ENCODE data around the gene GABRR3.

Gene GABRR3

DNA sequence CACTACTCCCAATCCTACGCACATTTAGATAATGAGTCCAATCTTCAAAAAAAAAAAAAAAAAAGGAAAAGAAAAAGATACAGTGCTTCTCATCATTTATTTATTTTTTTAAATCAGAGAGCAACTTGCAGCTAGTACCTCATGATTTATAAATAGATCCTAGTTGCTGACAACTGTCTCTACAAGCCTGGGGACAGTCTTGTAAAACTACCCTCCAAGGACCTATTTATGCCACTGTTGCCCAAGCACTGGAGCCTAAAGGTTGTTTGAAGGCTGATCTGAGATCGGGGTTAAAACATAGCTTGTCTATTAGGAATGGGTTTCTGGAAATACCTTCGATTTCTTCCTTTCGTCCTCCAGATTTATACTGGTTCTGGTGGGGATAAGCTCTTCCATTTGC lies 14.7 kb downstream of the GABRR3 start:
- H3K27me3 ChIP-seq (replicated peaks; ENCODE audit: insufficient read depth, low read length), result no peaks in the 10 kb centered on the region
- DNase-seq, result no peak
- no peaks in the 10 kb centered on the region for H3K4me1 ChIP-seq (ENCODE audit: low read length)
- TF ChIP-seq, protein P1, sequence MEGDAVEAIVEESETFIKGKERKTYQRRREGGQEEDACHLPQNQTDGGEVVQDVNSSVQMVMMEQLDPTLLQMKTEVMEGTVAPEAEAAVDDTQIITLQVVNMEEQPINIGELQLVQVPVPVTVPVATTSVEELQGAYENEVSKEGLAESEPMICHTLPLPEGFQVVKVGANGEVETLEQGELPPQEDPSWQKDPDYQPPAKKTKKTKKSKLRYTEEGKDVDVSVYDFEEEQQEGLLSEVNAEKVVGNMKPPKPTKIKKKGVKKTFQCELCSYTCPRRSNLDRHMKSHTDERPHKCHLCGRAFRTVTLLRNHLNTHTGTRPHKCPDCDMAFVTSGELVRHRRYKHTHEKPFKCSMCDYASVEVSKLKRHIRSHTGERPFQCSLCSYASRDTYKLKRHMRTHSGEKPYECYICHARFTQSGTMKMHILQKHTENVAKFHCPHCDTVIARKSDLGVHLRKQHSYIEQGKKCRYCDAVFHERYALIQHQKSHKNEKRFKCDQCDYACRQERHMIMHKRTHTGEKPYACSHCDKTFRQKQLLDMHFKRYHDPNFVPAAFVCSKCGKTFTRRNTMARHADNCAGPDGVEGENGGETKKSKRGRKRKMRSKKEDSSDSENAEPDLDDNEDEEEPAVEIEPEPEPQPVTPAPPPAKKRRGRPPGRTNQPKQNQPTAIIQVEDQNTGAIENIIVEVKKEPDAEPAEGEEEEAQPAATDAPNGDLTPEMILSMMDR (IDR thresholded peaks at IDR 0.05; ENCODE audit: low read length), result no peak
- TF ChIP-seq EZH2 (optimal IDR thresholded peaks at IDR 0.05; ENCODE audit: low read depth, low read length), result no peak
- TF ChIP-seq EZH2phosphoT487 (IDR thresholded peaks at IDR 0.05; ENCODE audit: low read length), result no peak
- H3K36me3 ChIP-seq (replicated peaks; ENCODE audit: insufficient read depth, low read length), result no peaks in the 10 kb centered on the region
- H3K79me2 ChIP-seq (ENCODE audit: low read length), result no peaks in the 10 kb centered on the region
- no peak overlapping the region for H3K9ac ChIP-seq (ENCODE audit: low read length)
- H4K20me1 ChIP-seq (ENCODE audit: insufficient read depth, low read length), result no peaks in the 10 kb centered on the region
- no peaks in the 10 kb centered on the region for H3K9me2 ChIP-seq (replicated peaks; ENCODE audit: insufficient read depth, low read length)
- no peak overlapping the region for H3K4me3 ChIP-seq (ENCODE audit: low read length)
- H3K27ac ChIP-seq (ENCODE audit: low read length), result no peak overlapping the region
- no peak overlapping the region for H2AFZ ChIP-seq (ENCODE audit: low read length)
- no peaks in the 10 kb centered on the region for H3K9me3 ChIP-seq (replicated peaks; ENCODE audit: insufficient read depth, low read length)
- H3F3A ChIP-seq (ENCODE audit: insufficient read depth, low read length), result 0 out of 2 replicates have a peak, but pooled peaks cover 3% of the 10 kb centered on the region
- no peak overlapping the region for H3K4me2 ChIP-seq (ENCODE audit: low read depth, low read length)

GRCh38 chr3:98018301-98018700 lies 16.8 kb downstream of the GABRR3 start:
- Histone ChIP-seq H3K79me2 (ENCODE audit: low read length) (no peaks in the 10 kb centered on the region), H3K9ac (ENCODE audit: low read length) (no peak overlapping the region), H4K20me1 (ENCODE audit: insufficient read depth, low read length) (no peaks in the 10 kb centered on the region), H3K4me3 (ENCODE audit: low read length) (no peak overlapping the region), H3K27ac (ENCODE audit: low read length) (no peak overlapping the region), H2AFZ (ENCODE audit: low read length) (no peak overlapping the region; the same call in 1 of the 2 replicates), H3K4me2 (ENCODE audit: low read depth, low read length) (no peak overlapping the region), H3K4me1 (ENCODE audit: low read length) (no peaks in the 10 kb centered on the region), H3K27me3 (replicated peaks; ENCODE audit: insufficient read depth, low read length) (no peaks in the 10 kb centered on the region), H3K36me3 (replicated peaks; ENCODE audit: insufficient read depth, low read length) (no peaks in the 10 kb centered on the region), H3K9me3 (replicated peaks; ENCODE audit: insufficient read depth, low read length) (no peaks in the 10 kb centered on the region), H3K9me2 (replicated peaks; ENCODE audit: insufficient read depth, low read length) (no peaks in the 10 kb centered on the region), H3F3A (ENCODE audit: insufficient read depth, low read length) (0 out of 2 replicates have a peak, but pooled peaks cover 3% of the 10 kb centered on the region)
- no peak for DNase-seq
- TF ChIP-seq EZH2phosphoT487 (IDR thresholded peaks at IDR 0.05; ENCODE audit: low read length) (no peak), EZH2 (optimal IDR thresholded peaks at IDR 0.05; ENCODE audit: low read depth, low read length) (no peak)
- TF ChIP-seq, protein P1 (IDR thresholded peaks at IDR 0.05; ENCODE audit: low read length), result no peak

GRCh38 chr3:98014268-98014585 lies 20.9 kb downstream of the GABRR3 start:
- no peaks in the 10 kb centered on the region for H3K36me3 ChIP-seq (replicated peaks; ENCODE audit: insufficient read depth, low read length)
- H3K9me3 ChIP-seq (replicated peaks; ENCODE audit: insufficient read depth, low read length), result no peaks in the 10 kb centered on the region
- H3K27ac ChIP-seq (ENCODE audit: low read length), result no peak overlapping the region
- peaks cover 10% of the 10 kb centered on the region for H3K4me1 ChIP-seq (ENCODE audit: low read length)
- no peak overlapping the region for H3K4me3 ChIP-seq (ENCODE audit: low read length)
- no peaks in the 10 kb centered on the region for H3K27me3 ChIP-seq (replicated peaks; ENCODE audit: insufficient read depth, low read length)
- peaks cover under 1% of the 10 kb centered on the region for H3F3A ChIP-seq (ENCODE audit: insufficient read depth, low read length)
- H3K4me2 ChIP-seq (ENCODE audit: low read depth, low read length), result no peak overlapping the region
- H3K79me2 ChIP-seq (ENCODE audit: low read length), result no peaks in the 10 kb centered on the region
- TF ChIP-seq, protein P1 (IDR thresholded peaks at IDR 0.05; ENCODE audit: low read length), result no peak
- no peak for TF ChIP-seq EZH2 (optimal IDR thresholded peaks at IDR 0.05; ENCODE audit: low read depth, low read length)
- TF ChIP-seq EZH2phosphoT487 (IDR thresholded peaks at IDR 0.05; ENCODE audit: low read length), result no peak
- no peaks in the 10 kb centered on the region for H4K20me1 ChIP-seq (ENCODE audit: insufficient read depth, low read length)
- H3K9ac ChIP-seq (ENCODE audit: low read length), result no peak overlapping the region
- no peaks in the 10 kb centered on the region for H3K9me2 ChIP-seq (replicated peaks; ENCODE audit: insufficient read depth, low read length)
- DNase-seq, result no peak
- H2AFZ ChIP-seq (ENCODE audit: low read length), result no peak overlapping the region

All from MM.1S (cell line).